Hippocampal formation (tissue), 2 donors: Measurements from ENCODE around the gene FHOD3.

Source experiments
- DNase-seq, 2 donors: peaks; one replicate each; lab custom pipeline; 2025; lab: John Stamatoyannopoulos, UW

Gene FHOD3

GRCh38 chr18:36519358-36519757 lies 221.8 kb downstream of the FHOD3 start:
- no peak for DNase-seq

- no peak for DNase-seq
Measured at GRCh38 chr18:36522509-36522908, 225.0 kb downstream of the FHOD3 start.

DNA sequence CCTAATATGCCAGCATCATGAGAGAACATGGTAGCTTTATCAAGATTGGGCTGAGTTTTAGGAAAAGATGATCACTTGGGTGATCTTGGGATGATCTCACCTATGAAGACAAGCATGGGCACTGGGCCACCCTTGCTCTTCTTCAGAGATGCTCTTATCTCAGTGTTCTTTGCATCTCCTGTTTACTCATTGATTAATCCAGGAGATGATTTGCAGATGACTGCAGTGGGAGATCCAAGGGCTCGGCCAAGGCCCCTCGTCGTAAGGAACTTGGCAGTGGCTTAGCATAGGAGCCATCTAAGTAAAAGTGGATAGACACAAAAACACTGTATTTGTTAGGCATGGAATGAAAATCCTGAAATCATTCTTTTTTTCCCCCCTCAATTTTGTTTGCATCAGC lies 228.4 kb downstream of the FHOD3 start:
- no peak for DNase-seq

DNA sequence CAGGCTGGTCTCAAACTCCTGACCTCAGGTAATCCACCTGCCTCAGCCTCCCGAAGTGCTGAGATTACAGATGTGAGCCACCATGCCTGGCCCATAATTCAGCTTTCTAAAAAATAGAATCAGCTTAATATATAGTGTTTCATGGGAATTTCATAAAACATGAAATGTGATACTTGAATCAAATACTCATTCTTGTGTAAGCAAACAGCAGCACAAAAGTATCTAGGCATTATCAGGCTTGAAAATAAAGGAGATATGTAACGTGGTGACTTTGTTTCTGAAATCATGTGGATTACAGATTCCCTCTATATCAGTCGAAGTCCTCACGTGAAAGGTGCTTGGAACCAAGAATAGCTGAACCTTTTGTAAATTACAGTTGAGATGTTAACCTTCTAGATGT lies 229.1 kb downstream of the FHOD3 start:
- no peak for DNase-seq

DNA sequence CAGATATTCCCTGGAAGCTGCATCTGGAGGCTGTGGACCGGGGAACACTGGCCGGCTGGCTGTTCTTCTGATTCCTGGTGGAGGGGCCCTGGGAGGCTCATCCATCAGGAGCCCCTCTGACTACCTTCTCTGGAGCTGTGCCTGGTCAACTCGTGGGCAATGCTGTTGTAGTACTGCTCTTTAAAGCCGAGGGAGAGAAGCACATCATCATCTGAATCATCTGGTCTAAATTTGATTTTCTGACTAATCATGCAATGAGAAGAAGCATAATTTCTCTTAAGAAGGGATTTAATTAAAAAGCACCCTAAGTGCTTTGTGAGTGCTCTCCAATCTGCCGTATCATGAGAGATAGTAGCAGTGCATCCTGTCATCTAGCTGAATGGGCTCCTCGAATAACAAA lies 229.5 kb downstream of the FHOD3 start:
- DNase-seq, result no peak

DNA sequence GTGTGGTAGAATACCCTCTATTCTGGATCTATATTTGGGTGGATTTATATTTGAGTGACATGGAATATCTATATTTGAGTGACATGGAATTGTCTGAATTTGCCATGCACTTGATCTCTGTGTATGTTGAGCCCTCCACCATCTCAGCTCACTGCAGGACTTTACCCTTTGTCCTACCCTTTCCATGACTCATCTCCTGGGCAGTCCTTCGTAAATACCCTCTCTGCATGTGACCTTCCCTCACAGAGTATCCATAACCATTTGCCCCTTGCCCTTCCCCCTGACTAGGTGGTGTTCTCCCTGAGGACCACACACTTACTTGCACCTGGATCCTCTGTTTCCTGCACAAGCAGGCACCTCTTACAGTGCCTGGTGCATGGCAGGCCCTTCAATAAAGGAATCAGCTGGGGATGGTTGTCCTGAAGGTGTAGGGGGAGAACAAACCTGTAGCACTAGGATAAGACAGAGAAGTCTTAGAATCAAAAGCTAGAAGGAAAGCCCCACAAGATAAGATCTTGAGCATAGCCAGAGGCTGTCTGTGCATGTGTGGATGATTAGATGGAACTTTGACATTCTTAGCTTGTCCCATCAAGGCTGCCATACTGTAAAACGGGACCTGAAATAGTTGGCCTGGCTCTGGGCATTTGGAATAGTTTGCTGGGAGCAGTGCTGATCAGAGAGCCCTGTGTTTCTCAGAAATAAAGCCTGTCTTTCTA lies 230.4 kb downstream of the FHOD3 start:
- DNase-seq, result no peak

- DNase-seq, result no peak
Measured at GRCh38 chr18:36529747-36530146, 232.2 kb downstream of the FHOD3 start.

DNA sequence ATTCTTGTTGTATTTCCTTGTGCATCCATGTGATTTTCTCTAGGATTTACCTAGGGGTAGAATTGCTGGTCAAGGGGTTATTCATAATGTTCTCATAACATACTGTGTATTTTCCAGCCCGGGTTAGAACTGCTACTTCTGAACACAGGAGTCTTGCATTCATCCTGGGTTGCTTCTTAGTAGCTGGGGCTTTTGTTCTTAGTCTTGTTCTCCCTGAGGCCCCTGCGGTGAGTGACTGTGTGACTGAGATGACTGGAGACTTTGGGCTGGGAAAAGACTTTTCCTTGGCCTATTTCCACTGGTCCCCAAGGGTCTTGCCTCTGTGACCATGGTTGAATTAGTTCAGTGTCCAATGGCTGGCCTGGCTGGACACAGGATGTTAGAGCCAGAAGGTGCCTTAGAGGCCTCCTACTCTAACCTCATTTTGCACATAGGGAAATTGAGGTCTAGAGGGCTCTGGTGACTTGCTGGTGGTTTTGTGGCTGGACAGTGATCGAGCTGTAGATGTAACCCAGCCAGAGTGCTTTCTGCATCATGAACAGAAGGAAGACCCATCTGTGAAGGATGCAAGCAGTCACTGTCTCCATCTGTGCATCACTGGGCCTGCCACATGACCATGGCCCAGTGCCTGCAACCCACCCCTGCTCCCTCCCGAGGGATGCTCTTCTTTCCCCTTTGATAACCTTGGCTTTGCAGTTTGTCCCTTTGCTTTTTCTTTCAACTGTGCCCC lies 233.3 kb downstream of the FHOD3 start:
- no peak for DNase-seq

DNA sequence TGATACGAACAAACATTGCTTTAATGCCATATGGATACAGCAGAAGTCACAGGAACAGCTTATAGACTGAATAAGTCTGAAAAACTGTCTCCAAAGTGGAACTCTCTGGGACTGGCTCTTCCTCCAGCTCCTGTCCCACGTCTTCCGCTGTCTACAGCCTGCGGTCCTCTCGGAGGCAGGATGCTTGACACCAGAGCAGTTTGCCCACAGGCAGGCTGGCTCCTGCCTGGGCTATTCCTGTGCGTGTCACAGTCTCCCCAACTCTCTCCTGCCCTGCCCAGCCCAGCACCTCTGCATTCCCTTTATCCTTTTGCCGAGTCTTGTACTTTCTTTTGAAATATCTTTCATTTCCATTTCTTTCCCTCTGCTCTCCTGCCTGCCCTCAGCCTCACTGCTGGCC lies 234.1 kb downstream of the FHOD3 start:
- no peak for DNase-seq

DNA sequence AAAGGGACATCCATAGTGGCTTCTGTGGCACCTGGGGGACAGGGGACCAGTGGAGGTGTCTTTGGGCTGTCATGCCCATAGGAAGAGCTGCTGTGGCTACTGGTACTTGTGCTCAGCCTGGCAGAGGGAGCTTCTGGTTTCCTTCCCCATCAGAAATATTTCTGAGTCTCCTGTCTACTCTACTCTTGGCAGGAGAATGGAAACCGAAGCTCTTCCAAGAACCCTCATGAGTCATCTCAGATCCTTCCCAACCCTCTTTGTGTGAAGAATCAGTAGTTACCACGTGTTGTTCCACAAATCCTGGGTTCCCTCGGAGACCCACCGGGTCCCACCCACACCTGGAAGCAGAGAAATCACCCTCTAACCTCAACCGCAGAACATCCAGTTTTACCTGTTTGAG lies 234.9 kb downstream of the FHOD3 start:
- no peak for DNase-seq

DNA sequence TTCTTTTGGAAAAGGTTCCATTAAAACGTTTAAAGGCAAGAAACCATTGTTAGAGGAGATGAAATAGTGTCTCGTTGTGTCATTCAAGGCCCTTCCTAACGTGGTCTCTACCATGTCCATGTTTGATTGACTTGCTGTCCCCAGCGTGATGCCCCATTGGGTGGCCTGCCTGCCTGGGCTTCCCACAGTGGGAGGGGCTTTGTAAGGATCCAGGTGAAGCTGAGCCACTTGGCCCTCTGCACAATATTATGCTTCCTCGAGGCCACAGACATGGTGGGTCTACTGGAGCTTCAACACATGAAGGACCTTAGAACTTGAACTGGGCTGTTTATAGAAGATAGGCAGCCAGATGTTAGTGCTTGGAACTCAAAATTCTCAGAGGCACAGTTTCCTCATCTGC lies 235.3 kb downstream of the FHOD3 start:
- no peak for DNase-seq

GRCh38 chr18:36533446-36534153 lies 236.1 kb downstream of the FHOD3 start:
- DNase-seq, result no peak

GRCh38 chr18:36534154-36534688 lies 236.7 kb downstream of the FHOD3 start:
- DNase-seq, result no peak

DNA sequence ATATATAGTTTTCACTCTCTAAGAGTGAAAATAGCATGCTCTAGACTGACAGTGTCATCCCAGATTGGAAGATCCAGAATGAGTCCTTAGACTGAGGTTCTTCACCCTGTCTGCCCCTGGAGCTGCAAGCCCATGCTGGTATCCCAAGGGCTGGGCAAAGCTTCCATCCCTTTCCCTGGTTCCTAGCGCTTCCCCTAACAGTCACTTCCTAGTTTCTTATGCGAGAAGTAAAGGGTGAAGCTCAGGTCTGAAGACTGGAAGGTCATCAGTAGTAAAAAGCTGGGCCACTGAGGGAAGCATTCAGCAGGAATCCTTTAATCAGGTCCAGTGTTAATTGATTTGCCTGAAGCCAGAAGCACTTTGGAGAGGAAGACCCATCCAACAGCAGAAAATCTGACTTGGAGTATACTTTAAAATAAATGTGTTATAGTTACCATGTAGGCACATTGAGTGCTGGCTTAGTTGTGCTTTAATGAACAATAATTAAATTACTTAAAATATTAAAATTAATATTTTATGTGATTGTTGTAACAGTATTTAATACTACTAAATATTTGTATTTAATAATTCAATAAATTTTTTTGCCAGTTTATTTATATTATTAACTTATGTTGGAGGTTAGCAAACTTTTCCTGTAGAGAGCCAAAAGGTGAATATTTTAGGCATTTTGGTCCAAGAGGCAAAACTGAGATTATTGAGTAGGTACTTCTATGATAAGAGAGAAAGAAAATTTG lies 237.9 kb downstream of the FHOD3 start:
- DNase-seq, result no peak

DNA sequence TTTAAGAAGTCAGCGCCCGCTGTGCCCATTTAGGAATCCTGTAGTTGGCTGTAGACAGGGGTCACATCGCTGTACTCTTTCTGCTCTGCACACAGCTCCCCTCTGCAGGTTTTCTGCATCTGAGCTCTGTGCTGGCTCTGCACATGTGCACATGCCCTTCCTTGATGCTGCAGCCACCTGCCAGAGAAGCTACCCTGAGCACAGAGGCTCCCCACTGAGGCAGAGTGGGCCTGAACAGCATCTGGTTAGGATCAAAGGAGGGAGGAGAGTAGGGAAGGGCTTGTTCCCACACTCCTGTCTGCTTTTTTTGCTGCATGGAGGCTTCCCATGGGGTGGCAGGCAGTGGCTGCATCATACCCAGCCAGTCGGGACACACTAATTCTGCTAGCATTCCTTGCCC lies 238.9 kb downstream of the FHOD3 start:
- no peak for DNase-seq

DNA sequence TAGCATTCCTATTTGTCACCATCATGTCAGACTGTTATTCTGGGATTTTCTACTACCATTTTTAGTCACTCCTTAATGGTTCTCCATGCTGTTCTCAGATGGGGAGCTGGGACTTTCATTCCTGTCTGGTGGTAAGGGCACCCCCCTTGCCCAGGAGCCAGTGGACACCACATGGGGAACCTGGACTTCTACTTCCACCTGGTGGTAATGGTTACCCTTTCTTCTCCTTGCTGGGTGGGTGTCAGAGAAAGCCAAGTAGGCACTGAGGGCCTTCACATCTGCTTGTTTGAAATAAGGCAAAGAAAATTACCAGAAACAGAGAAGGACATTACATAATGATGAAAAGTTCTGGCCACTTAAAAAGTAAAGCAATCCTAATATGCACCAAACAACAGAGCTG lies 239.8 kb downstream of the FHOD3 start:
- no peak for DNase-seq

DNA sequence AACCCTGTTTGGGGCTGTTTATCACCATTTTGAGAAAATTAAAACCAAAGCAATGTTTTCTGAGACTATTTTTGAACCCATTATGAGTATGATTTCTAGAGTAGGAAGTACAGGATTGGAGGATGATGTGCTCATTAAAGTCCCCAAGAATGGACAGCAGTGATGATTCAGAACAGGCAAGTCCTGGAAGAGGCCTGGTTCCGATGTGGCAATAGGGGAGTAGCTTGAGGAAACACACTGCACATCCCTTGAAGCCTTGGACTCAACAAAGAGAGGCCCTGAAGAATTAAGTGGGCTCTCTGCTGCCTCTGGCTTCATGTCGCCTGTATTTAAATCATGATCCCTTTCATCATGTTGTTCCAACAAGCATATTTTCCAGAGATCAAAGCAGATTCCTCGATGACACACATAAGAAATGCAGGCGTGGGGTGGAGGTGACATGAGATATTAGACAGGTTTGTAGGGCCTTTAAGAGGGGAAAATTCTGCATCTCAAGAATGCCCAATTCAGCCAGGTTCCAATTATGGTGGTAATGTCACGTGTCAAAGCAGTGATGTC lies 242.2 kb downstream of the FHOD3 start:
- DNase-seq, result no peak

- DNase-seq, result no peak
Measured at GRCh38 chr18:36543030-36543429, 245.5 kb downstream of the FHOD3 start.

GRCh38 chr18:36543991-36544725 lies 246.6 kb downstream of the FHOD3 start:
- DNase-seq, result no peak

GRCh38 chr18:36545821-36546427 lies 248.4 kb downstream of the FHOD3 start:
- DNase-seq, result no peak

GRCh38 chr18:36546876-36547275 lies 249.4 kb downstream of the FHOD3 start:
- DNase-seq, result no peak
